Peyer's patch (tissue), 4 donors: Measurements from ENCODE around the gene DNAI1. TPM values are rescaled to one million over a fixed set of nuclear protein-coding genes. Genes with fewer than 3 reads are reported as not detected.

Experiments
- DNase-seq, 3 donors: peaks; one replicate each; pipeline ENCODE4 v3.0.0-alpha.2; 2017 to 2019
- H3K27ac ChIP-seq, 4 donors: fragments of 200-600 bp; sonication (generic); one replicate each; pipeline ENCODE4 v1.5.1; 2016 to 2019
- H3K27me3 ChIP-seq, 2 donors: fragments of 200-600 bp; sonication (generic); one replicate each; pipeline ENCODE4 v1.5.1; 2019
- H3K36me3 ChIP-seq, 3 donors: fragments of 200-600 bp; sonication (generic); one replicate each; pipeline ENCODE4 v1.5.1; 2016 to 2019
- H3K4me1 ChIP-seq, 4 donors: fragments of 200-600 bp; sonication (generic); one replicate each; pipeline ENCODE4 v1.5.1; 2016 to 2019
- H3K4me3 ChIP-seq, 4 donors: fragments of 200-600 bp; sonication (generic); 1 replicate in 3 of 4; 2 replicates in 1 of 4; pipeline ENCODE4 v1.5.1; 2016 to 2019; ENCODE audit warnings: mild to moderate bottlenecking in 1 of 4
- H3K9me3 ChIP-seq, 4 donors: fragments of 200-600 bp; sonication (generic); one replicate each; pipeline ENCODE4 v1.5.1; 2016 to 2019; ENCODE audit warnings: mild to moderate bottlenecking in 1 of 4
- POLR2A ChIP-seq, 2 donors: fragments of 450-650 bp; IDR thresholded peaks; one replicate each; pipeline ENCODE4 v1.5.1; 2017; ENCODE audit warnings: antibody characterized with exemption in 2 of 2, mild to moderate bottlenecking in 2 of 2, moderate library complexity in 2 of 2
- total RNA-seq, 4 donors: library from RNA; depleted of rRNA; stranded (reverse); fragments of >200 nt; gene quantifications; one replicate each; pipeline ENCODE4 v1.1.0, GENCODE V29; 2016
- TF ChIP-seq, protein P1 (sequence below), 6 experiments: fragments of 450-650 bp in 4 of 6; fragments of 200-600 bp in 2 of 6; sonication (generic) in 1 of 6; IDR thresholded peaks; one replicate each; pipeline ENCODE4 v1.5.1; 2017 to 2019; ENCODE audit warnings: antibody characterized with exemption in 6 of 6, mild to moderate bottlenecking in 3 of 6, moderate library complexity in 1 of 6

DNAI1 gene
- total RNA-seq, 4 donors from 2014 or later: not detected

DNA sequence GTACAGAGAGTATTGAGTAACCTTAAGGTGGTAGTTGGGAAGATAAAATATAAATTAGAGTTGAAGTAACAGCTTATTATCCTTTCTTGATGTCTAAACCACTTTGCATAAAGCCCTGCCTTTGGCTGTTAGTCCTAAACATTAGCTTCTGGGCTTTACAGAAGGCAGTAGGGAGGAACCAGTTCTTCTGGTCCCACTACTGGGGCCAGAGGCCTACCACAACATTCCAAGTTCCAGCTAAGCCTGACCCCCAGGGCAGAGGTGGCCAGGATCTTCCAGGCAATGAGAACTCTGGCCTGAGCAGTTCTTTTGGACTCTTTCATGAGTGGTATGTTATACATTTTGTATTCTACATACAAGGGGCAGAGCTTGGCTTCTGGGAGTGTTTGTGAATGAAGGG, 26.1 kb downstream of the DNAI1 start:
- Histone ChIP-seq H3K27ac (no peak overlapping the region), H3K36me3 (no peaks in the 10 kb centered on the region), H3K4me3 (no peak overlapping the region), H3K27me3 (no peaks in the 10 kb centered on the region), H3K4me1 (no peaks in the 10 kb centered on the region), H3K9me3 (no peaks in the 10 kb centered on the region)
- TF ChIP-seq, protein P1, sequence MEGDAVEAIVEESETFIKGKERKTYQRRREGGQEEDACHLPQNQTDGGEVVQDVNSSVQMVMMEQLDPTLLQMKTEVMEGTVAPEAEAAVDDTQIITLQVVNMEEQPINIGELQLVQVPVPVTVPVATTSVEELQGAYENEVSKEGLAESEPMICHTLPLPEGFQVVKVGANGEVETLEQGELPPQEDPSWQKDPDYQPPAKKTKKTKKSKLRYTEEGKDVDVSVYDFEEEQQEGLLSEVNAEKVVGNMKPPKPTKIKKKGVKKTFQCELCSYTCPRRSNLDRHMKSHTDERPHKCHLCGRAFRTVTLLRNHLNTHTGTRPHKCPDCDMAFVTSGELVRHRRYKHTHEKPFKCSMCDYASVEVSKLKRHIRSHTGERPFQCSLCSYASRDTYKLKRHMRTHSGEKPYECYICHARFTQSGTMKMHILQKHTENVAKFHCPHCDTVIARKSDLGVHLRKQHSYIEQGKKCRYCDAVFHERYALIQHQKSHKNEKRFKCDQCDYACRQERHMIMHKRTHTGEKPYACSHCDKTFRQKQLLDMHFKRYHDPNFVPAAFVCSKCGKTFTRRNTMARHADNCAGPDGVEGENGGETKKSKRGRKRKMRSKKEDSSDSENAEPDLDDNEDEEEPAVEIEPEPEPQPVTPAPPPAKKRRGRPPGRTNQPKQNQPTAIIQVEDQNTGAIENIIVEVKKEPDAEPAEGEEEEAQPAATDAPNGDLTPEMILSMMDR (IDR thresholded peaks at IDR 0.05): no peak
- no peak for TF ChIP-seq POLR2A (IDR thresholded peaks at IDR 0.05)
- DNase-seq: no peak

DNA sequence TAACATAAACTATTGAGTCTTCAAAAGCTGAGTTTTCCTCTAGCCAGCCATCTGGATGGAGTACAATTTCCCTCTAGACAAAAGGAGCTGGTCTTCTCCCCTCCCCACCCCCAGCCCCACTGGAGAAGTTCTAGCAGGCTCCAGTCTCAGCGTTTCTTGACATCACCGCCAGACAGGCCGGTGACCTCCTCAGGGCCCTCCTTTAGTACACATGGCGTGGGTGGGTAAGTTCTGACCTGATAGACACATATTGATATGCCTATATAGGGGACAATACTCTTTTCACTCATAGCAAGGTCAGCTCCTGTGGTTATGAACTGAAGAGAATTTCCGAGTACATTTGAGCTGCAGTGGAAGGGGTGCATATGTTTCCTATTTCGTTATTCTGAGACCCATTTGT, 27.2 kb downstream of the DNAI1 start:
- DNase-seq: no peak
- no peak overlapping the region for H3K27ac ChIP-seq

GRCh38 chr9:34486572-34486971, 28.0 kb downstream of the DNAI1 start:
- H3K36me3 ChIP-seq: no peaks in the 10 kb centered on the region
- no peaks in the 10 kb centered on the region for H3K4me1 ChIP-seq
- no peaks in the 10 kb centered on the region for H3K27me3 ChIP-seq
- no peak overlapping the region for H3K4me3 ChIP-seq
- no peaks in the 10 kb centered on the region for H3K9me3 ChIP-seq
- no peak for TF ChIP-seq POLR2A (IDR thresholded peaks at IDR 0.05)
- TF ChIP-seq, protein P1 (IDR thresholded peaks at IDR 0.05): no peak
- no peak for DNase-seq
- no peak overlapping the region for H3K27ac ChIP-seq

More for the DNA sequence above, 27.2 kb downstream of the DNAI1 start:
- Histone ChIP-seq H3K36me3 (no peaks in the 10 kb centered on the region), H3K4me3 (no peak overlapping the region), H3K27me3 (no peaks in the 10 kb centered on the region), H3K4me1 (no peaks in the 10 kb centered on the region), H3K9me3 (no peaks in the 10 kb centered on the region)
- no peak for TF ChIP-seq POLR2A (IDR thresholded peaks at IDR 0.05)
- TF ChIP-seq, protein P1 (IDR thresholded peaks at IDR 0.05): no peak

- no peak for DNase-seq
- Histone ChIP-seq H3K27me3 (no peaks in the 10 kb centered on the region), H3K4me1 (no peaks in the 10 kb centered on the region), H3K9me3 (no peaks in the 10 kb centered on the region), H3K36me3 (no peaks in the 10 kb centered on the region), H3K4me3 (no peak overlapping the region), H3K27ac (no peak overlapping the region)
- no peak for TF ChIP-seq POLR2A (IDR thresholded peaks at IDR 0.05)
- TF ChIP-seq, protein P1 (IDR thresholded peaks at IDR 0.05): no peak
Measured at GRCh38 chr9:34490360-34490759, 31.8 kb downstream of the DNAI1 start.

- H3K36me3 ChIP-seq: no peaks in the 10 kb centered on the region
- DNase-seq: no peak
- H3K9me3 ChIP-seq: no peaks in the 10 kb centered on the region
- H3K27ac ChIP-seq: no peak overlapping the region
- TF ChIP-seq, protein P1 (IDR thresholded peaks at IDR 0.05): no peak
- TF ChIP-seq POLR2A (IDR thresholded peaks at IDR 0.05): no peak
- no peaks in the 10 kb centered on the region for H3K4me1 ChIP-seq
- no peak overlapping the region for H3K4me3 ChIP-seq
- no peaks in the 10 kb centered on the region for H3K27me3 ChIP-seq
Measured at GRCh38 chr9:34490760-34491159, 32.2 kb downstream of the DNAI1 start.

DNA sequence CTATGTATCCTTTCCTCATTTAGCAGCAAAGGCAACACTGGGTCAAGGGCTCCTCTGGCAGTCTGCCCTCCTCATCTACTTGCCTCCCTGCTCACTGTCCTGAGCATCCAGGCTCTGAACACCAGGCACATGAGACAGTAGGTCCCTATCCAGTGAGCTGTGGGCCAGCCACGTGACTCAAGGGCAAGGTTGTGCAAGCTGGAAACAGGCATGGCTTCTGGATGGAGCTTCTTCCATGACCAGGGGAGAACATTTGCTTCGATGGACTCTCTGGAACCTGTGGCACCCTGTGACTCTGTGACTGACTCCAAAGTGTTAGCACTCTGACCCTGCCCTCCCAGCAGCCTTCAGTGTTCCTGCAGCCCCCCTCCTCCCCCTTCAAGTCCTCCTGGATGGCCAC, 33.0 kb downstream of the DNAI1 start:
- Histone ChIP-seq H3K36me3 (no peaks in the 10 kb centered on the region), H3K27me3 (no peaks in the 10 kb centered on the region), H3K27ac (no peak overlapping the region), H3K4me3 (no peak overlapping the region), H3K4me1 (no peaks in the 10 kb centered on the region), H3K9me3 (no peaks in the 10 kb centered on the region)
- TF ChIP-seq POLR2A (IDR thresholded peaks at IDR 0.05): no peak
- TF ChIP-seq, protein P1 (IDR thresholded peaks at IDR 0.05): no peak
- peak in 1 of 3 donors; percentile 28 for DNase-seq
